Fibroblast of pulmonary artery (primary cell): ENCODE data around the gene SYCP2.

ENCODE experiments used
- DNase-seq: peaks from one replicate; pipeline ENCODE4 v3.0.0-alpha.2; 2010; ENCODE audit warnings: low read depth
- H3K4me3 ChIP-seq: replicated peaks from 2 replicates; pipeline ENCODE4 v1.5.1; 2011; ENCODE audit warnings: low read depth, mild to moderate bottlenecking, control low read depth, low read length, moderate library complexity
- TF ChIP-seq, protein P1 (sequence below): IDR thresholded peaks from 2 replicates; pipeline ENCODE4 v1.5.1; 2011; ENCODE audit warnings: mild to moderate bottlenecking, control low read depth, low read length, inconsistent platforms; ENCODE audit errors: missing control alignments

SYCP2 gene

DNA sequence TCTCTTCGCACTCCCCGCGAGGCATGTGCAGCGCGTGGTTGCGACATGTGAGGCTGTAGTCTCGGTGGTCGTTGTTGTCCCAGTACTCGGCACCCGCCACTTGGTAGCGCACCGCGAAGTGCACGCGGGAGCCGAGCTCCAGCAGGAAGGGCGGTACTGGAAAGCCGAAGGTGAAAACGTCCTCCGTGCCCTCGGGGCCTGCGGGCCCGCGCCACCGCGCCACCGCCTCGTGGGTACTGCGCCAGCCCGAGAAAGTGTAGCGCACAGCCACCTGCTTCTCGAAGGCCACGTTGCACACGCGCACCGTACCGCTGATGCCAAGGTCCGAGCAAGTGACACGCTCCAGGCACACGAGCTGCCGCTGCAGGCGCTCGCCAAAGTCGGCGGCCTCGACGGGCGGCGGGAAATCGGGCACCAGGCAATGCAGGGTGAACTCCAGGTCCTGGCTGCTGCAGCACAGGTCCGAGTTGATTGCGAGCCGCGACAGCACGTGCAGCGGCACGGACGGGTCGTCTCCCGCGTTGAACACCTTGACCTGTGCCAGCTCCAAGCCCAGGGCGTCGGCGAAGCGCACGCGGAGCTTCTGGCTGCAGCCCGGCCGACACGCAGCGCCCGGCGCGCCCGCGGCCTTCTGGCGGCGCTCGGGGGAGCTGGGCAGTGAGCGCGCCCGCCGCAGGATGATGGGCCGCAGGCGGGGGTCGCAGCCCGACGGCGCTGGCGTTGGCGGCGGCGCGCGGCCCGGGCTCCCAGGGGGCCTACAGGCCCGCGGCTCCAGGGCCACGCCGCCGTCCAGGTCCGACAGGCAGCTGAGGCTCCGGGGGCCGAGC, 5.8 kb upstream of the SYCP2 start:
- TF ChIP-seq, protein P1, sequence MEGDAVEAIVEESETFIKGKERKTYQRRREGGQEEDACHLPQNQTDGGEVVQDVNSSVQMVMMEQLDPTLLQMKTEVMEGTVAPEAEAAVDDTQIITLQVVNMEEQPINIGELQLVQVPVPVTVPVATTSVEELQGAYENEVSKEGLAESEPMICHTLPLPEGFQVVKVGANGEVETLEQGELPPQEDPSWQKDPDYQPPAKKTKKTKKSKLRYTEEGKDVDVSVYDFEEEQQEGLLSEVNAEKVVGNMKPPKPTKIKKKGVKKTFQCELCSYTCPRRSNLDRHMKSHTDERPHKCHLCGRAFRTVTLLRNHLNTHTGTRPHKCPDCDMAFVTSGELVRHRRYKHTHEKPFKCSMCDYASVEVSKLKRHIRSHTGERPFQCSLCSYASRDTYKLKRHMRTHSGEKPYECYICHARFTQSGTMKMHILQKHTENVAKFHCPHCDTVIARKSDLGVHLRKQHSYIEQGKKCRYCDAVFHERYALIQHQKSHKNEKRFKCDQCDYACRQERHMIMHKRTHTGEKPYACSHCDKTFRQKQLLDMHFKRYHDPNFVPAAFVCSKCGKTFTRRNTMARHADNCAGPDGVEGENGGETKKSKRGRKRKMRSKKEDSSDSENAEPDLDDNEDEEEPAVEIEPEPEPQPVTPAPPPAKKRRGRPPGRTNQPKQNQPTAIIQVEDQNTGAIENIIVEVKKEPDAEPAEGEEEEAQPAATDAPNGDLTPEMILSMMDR: no peak
- peak; percentile 21 for DNase-seq
- H3K4me3 ChIP-seq: peak overlapping the region; percentile 89

DNA sequence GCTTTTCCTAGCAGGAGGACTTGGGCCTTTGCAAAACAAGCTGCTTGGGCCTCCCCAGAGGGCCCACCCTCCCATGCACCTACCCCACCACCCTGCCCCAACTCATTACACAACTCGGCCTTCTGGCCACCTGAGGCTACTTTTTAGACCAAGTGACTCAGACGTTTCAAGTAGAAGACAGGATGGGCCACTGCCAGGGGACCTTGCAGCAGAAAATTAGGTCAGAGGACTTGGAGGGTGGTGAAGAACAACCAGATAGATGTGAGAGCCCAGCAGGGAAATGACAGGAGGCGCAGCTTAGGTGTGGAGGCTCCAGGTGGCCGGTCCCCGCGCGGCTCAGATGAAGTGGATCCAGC, 5.2 kb upstream of the SYCP2 start:
- TF ChIP-seq, protein P1: no peak
- H3K4me3 ChIP-seq: no peak overlapping the region
- no peak for DNase-seq

DNA sequence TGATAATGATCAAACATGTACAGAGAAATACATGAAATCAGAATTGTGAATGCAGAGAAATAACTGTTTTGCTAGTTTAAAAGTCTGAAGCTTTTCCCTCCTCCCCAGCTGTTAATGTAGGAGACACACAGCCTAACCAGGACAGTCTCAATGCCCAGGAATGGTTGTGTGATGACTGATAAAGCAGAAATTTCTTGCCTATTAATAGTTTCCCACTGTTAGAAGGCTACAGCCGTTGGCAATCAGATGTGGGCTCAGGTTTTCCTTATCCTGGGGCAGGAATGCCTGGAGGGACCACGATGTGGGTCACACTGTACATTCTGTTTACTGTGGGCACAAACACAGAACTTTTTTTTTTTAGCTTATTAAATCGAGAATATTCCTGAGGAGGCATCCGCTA, 4.8 kb upstream of the SYCP2 start:
- TF ChIP-seq, protein P1: no peak
- DNase-seq: peak; percentile 18
- H3K4me3 ChIP-seq: no peak overlapping the region

DNA sequence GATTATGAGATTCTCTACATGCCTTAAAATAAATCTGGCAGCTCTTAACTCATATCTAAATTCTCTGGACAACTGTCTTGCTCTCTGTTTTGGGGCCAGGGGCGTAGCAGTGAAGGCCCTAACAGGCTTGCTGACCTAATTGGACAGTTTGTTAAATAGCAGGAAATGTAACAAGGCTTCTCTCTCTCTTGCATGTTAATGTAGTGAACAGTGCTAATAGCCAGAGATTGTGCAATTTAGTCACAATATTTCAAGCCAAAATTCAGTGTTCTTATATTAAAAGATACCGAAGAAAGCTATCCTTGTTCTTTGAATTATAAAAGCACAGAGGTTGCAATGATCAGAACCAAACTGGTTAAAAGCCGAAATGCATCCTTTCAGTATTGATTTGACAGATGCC, 3.7 kb upstream of the SYCP2 start:
- H3K4me3 ChIP-seq: no peak overlapping the region
- no peak for DNase-seq
- TF ChIP-seq, protein P1: no peak

DNA sequence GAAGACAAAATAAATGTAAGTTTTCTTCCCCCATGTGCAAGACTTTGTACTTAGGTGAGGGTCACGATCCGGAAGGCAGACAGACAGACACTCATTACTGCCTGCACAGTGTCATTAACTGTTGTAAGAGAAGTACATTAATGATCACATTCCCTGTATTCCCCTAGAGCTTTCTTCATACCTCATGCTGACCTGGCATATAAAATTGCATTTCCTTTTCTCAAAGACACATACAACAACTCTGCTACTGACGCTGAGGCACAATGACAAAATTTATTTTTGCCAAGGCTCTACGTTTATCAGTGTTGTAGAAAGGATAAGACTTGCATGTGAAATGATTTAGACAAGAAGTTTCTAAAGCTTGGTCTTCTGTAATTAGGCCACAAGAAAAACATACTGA, 3.0 kb upstream of the SYCP2 start:
- DNase-seq: no peak
- TF ChIP-seq, protein P1: no peak

DNA sequence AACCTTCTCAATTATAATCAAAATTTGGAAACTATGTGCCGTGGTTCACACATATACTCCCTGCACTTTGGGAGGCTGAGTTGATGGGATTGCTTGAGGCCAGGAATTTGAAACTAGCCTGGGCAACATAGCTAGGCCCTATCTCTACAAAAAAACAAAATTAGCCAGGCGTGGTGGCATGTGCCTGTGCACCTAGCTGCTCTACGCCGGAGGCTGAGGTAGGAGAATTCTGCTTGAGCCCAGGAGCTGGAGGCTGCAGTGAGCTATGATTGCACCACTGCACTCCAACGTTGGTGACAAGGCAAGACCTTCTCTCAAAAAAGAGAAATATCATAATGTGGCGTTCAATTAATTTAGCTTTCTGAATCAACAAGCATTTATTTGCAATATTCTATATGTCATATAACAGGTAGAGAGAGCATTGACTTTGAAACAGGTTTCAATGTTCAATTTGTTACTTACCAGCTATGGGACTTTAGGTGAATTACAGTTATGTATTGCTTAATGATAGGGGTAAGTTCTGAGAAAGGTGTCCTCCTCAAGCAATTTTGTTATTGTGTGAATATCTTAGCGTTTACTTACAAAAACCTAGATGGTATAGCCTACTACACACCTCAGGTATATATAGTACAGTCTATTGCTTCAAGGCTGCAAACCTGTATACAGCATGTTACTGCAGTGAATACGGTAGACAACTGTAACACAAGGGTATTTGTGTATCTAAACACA, 2.2 kb upstream of the SYCP2 start:
- DNase-seq: no peak
- no peak overlapping the region for H3K4me3 ChIP-seq
- TF ChIP-seq, protein P1: no peak

More for the DNA sequence above, 3.0 kb upstream of the SYCP2 start:
- H3K4me3 ChIP-seq: no peak overlapping the region
